ENCODE data around the gene TRAPPC5. TPM values are rescaled to one million over a fixed set of nuclear protein-coding genes. Genes with fewer than 3 reads are reported as not detected.
"Not testable (repeated sequence)": the region's sequence is repeated elsewhere in the genome, so short reads cannot be mapped to it uniquely, and the experiment has no call there.

The TRAPPC5 gene
- total RNA-seq, 2 donors from 2014 or later: 73.0 to 78.2 TPM

- H3K27ac Mint-ChIP-seq: no peak overlapping the region
- no peak for DNase-seq
- H3K36me3 Mint-ChIP-seq (ENCODE audit: insufficient read depth in 2 of 2): peaks cover 8 to 10% of the 10 kb centered on the region in 2 donors
- no peak for ATAC-seq (replicated peaks in 1 of 2)
- H3K27me3 Mint-ChIP-seq (ENCODE audit: low read depth): no peaks in the 10 kb centered on the region
- peaks cover 26% of the 10 kb centered on the region for H3K4me1 Mint-ChIP-seq (ENCODE audit: low read depth)
- H3K4me3 Mint-ChIP-seq: no peak overlapping the region
- peaks cover 4% of the 10 kb centered on the region in 2 donors for H3K9me3 Mint-ChIP-seq
Measured at GRCh38 chr19:7641290-7642276, 39.0 kb upstream of the TRAPPC5 start.

GRCh38 chr19:7642295-7643030 lies 38.2 kb upstream of the TRAPPC5 start:
- no peak for ATAC-seq (replicated peaks in 1 of 2)
- no peak overlapping the region for H3K27ac Mint-ChIP-seq
- H3K9me3 Mint-ChIP-seq: peaks cover 4% of the 10 kb centered on the region in 2 donors
- DNase-seq: no peak
- H3K36me3 Mint-ChIP-seq (ENCODE audit: insufficient read depth in 2 of 2): peaks cover 8 to 10% of the 10 kb centered on the region in 2 donors
- H3K4me1 Mint-ChIP-seq (ENCODE audit: low read depth): peaks cover 24% of the 10 kb centered on the region
- no peaks in the 10 kb centered on the region for H3K27me3 Mint-ChIP-seq (ENCODE audit: low read depth)
- H3K4me3 Mint-ChIP-seq: no peak overlapping the region

- Mint-ChIP-seq H3K9me3 (peaks cover 4% of the 10 kb centered on the region in 2 donors), H3K4me1 (ENCODE audit: low read depth) (peaks cover 19% of the 10 kb centered on the region), H3K27ac (no peak overlapping the region), H3K4me3 (no peak overlapping the region), H3K36me3 (ENCODE audit: insufficient read depth in 2 of 2) (peaks cover 8 to 10% of the 10 kb centered on the region in 2 donors), H3K27me3 (ENCODE audit: low read depth) (no peaks in the 10 kb centered on the region)
- ATAC-seq (replicated peaks in 1 of 2): no peak
- no peak for DNase-seq
Measured at GRCh38 chr19:7643031-7643415, 37.6 kb upstream of the TRAPPC5 start.

- H3K9me3 Mint-ChIP-seq; ATAC-seq (replicated peaks in 1 of 2); H3K27me3 Mint-ChIP-seq (ENCODE audit: low read depth); H3K36me3 Mint-ChIP-seq (ENCODE audit: insufficient read depth in 2 of 2); H3K27ac Mint-ChIP-seq; H3K4me1 Mint-ChIP-seq (ENCODE audit: low read depth); H3K4me3 Mint-ChIP-seq: not testable (repeated sequence)
- DNase-seq: peak; percentile 19 to 23
Measured at GRCh38 chr19:7643629-7644549, 36.7 kb upstream of the TRAPPC5 start.

GRCh38 chr19:7644550-7644877 lies 36.1 kb upstream of the TRAPPC5 start:
- DNase-seq (no peak), ATAC-seq (replicated peaks in 1 of 2) (no peak)
- Mint-ChIP-seq H3K4me1 (ENCODE audit: low read depth) (peaks cover 7% of the 10 kb centered on the region), H3K27ac (no peak overlapping the region), H3K27me3 (ENCODE audit: low read depth) (no peaks in the 10 kb centered on the region), H3K9me3 (peaks cover 4% of the 10 kb centered on the region in 2 donors), H3K36me3 (ENCODE audit: insufficient read depth in 2 of 2) (peaks cover 8 to 9% of the 10 kb centered on the region in 2 donors), H3K4me3 (no peak overlapping the region)

- Mint-ChIP-seq H3K9me3 (peaks cover 0 to under 1% of the 10 kb centered on the region in 2 donors), H3K4me3 (no peak overlapping the region), H3K27me3 (ENCODE audit: low read depth) (no peaks in the 10 kb centered on the region), H3K36me3 (ENCODE audit: insufficient read depth in 2 of 2) (peaks cover 2 to 4% of the 10 kb centered on the region in 2 donors), H3K4me1 (ENCODE audit: low read depth) (peaks cover 1% of the 10 kb centered on the region), H3K27ac (no peak overlapping the region)
- ATAC-seq (replicated peaks in 1 of 2) (no peak), DNase-seq (no peak)
Measured at GRCh38 chr19:7645163-7645562, 35.5 kb upstream of the TRAPPC5 start.

- H3K27me3 Mint-ChIP-seq (ENCODE audit: low read depth): no peaks in the 10 kb centered on the region
- H3K9me3 Mint-ChIP-seq: no peaks in the 10 kb centered on the region
- no peak overlapping the region for H3K4me3 Mint-ChIP-seq
- peaks cover 0 to 3% of the 10 kb centered on the region in 2 donors for H3K36me3 Mint-ChIP-seq (ENCODE audit: insufficient read depth in 2 of 2)
- no peak for DNase-seq
- H3K27ac Mint-ChIP-seq: no peak overlapping the region
- no peaks in the 10 kb centered on the region for H3K4me1 Mint-ChIP-seq (ENCODE audit: low read depth)
- no peak for ATAC-seq (replicated peaks in 1 of 2)
Measured at GRCh38 chr19:7645656-7646425, 34.8 kb upstream of the TRAPPC5 start.

- DNase-seq: no peak
- peaks cover 0 to 3% of the 10 kb centered on the region in 2 donors for H3K36me3 Mint-ChIP-seq (ENCODE audit: insufficient read depth in 2 of 2)
- H3K4me1 Mint-ChIP-seq (ENCODE audit: low read depth): no peaks in the 10 kb centered on the region
- H3K27ac Mint-ChIP-seq: no peak overlapping the region
- H3K27me3 Mint-ChIP-seq (ENCODE audit: low read depth): no peaks in the 10 kb centered on the region
- no peak overlapping the region for H3K4me3 Mint-ChIP-seq
- no peaks in the 10 kb centered on the region for H3K9me3 Mint-ChIP-seq
- ATAC-seq (replicated peaks in 1 of 2): no peak
Measured at GRCh38 chr19:7646426-7646700, 34.3 kb upstream of the TRAPPC5 start.

GRCh38 chr19:7647156-7647555 lies 33.5 kb upstream of the TRAPPC5 start:
- Mint-ChIP-seq H3K27ac (no peak overlapping the region), H3K4me3 (no peak overlapping the region), H3K27me3 (ENCODE audit: low read depth) (no peaks in the 10 kb centered on the region), H3K9me3 (no peaks in the 10 kb centered on the region), H3K4me1 (ENCODE audit: low read depth) (peaks cover 4% of the 10 kb centered on the region), H3K36me3 (ENCODE audit: insufficient read depth in 2 of 2) (peaks cover 0 to 3% of the 10 kb centered on the region in 2 donors)
- DNase-seq (no peak), ATAC-seq (replicated peaks in 1 of 2) (no peak)

GRCh38 chr19:7648265-7649014 lies 32.2 kb upstream of the TRAPPC5 start:
- Mint-ChIP-seq H3K9me3 (no peaks in the 10 kb centered on the region), H3K36me3 (ENCODE audit: insufficient read depth in 2 of 2) (peaks cover 0 to 3% of the 10 kb centered on the region in 2 donors)
- no peak for ATAC-seq (replicated peaks in 1 of 2)

GRCh38 chr19:7650148-7650547 lies 30.5 kb upstream of the TRAPPC5 start:
- Mint-ChIP-seq H3K27ac (no peak overlapping the region), H3K4me3 (no peak overlapping the region), H3K36me3 (ENCODE audit: insufficient read depth in 2 of 2) (peaks cover 0 to 3% of the 10 kb centered on the region in 2 donors), H3K4me1 (ENCODE audit: low read depth) (peaks cover 15% of the 10 kb centered on the region), H3K9me3 (no peaks in the 10 kb centered on the region), H3K27me3 (ENCODE audit: low read depth) (peaks cover 4% of the 10 kb centered on the region)
- no peak for DNase-seq
- ATAC-seq (replicated peaks in 1 of 2): no peak

More at GRCh38 chr19:7648265-7649014, 32.2 kb upstream of the TRAPPC5 start:
- DNase-seq: no peak
- peaks cover 4% of the 10 kb centered on the region for H3K27me3 Mint-ChIP-seq (ENCODE audit: low read depth)
- H3K4me3 Mint-ChIP-seq: no peak overlapping the region
- H3K27ac Mint-ChIP-seq: no peak overlapping the region
- H3K4me1 Mint-ChIP-seq (ENCODE audit: low read depth): peaks cover 15% of the 10 kb centered on the region
